ENCODE results near the gene PLXND1. TPM values are rescaled to one million over a fixed set of nuclear protein-coding genes. Genes with fewer than 3 reads are reported as not detected.
"Not testable (repeated sequence)": the region's sequence is repeated elsewhere in the genome, so short reads cannot be mapped to it uniquely, and the experiment has no call there.

PLXND1 gene
- total RNA-seq, 1 experiment from 2014 or later = 26.3 TPM

- Histone ChIP-seq H3K36me3 (ENCODE audit: control insufficient read depth, insufficient read depth, low read length) (no peaks in the 10 kb centered on the region), H3K9me3 (no peaks in the 10 kb centered on the region), H3K4me3 (ENCODE audit: low read depth, low read length) (no peak overlapping the region), H3K4me1 (no peaks in the 10 kb centered on the region), H3K27me3 (replicated peaks; ENCODE audit: control insufficient read depth, insufficient read depth, low read length) (no peaks in the 10 kb centered on the region)
- ChIA-PET POLR2A (no interaction called here), CTCF (no interaction called here)
- no TSS peak for BruUV-seq (replicated peaks)
- no peak for DNase-seq
- Mint-ChIP-seq H3K4me1 (ENCODE audit: low read depth, unreplicated experiment) (peaks cover 6% of the 10 kb centered on the region), H3K27me3 (ENCODE audit: insufficient read depth, unreplicated experiment) (no peaks in the 10 kb centered on the region), H3K9me3 (ENCODE audit: unreplicated experiment) (no peaks in the 10 kb centered on the region), H3K4me3 (ENCODE audit: unreplicated experiment) (no peak overlapping the region), H3K36me3 (ENCODE audit: insufficient read depth, unreplicated experiment) (no peaks in the 10 kb centered on the region), H3K27ac (ENCODE audit: unreplicated experiment) (no peak overlapping the region)
- no peak for TF ChIP-seq CTCF (IDR thresholded peaks at IDR 0.05; ENCODE audit: insufficient read depth in 1 of 2, low read depth in 1 of 2, low read length in 1 of 2, severe bottlenecking in 1 of 2, unreplicated experiment in 1 of 2)
- intact Hi-C loops (cut with micrococcal nuclease; ENCODE audit: unreplicated experiment) = no loop called here
Measured at GRCh38 chr3:129547241-129547640, 59.2 kb downstream of the PLXND1 start.

GRCh38 chr3:129545951-129546350 lies 60.5 kb downstream of the PLXND1 start:
- H3K27me3 Mint-ChIP-seq (ENCODE audit: insufficient read depth, unreplicated experiment); H3K27ac Mint-ChIP-seq (ENCODE audit: unreplicated experiment); intact Hi-C loops (cut with micrococcal nuclease; ENCODE audit: unreplicated experiment); H3K4me3 Mint-ChIP-seq (ENCODE audit: unreplicated experiment); BruUV-seq (replicated peaks); DNase-seq; H3K27me3 ChIP-seq (replicated peaks; ENCODE audit: control insufficient read depth, insufficient read depth, low read length); H3K4me1 ChIP-seq; H3K9me3 Mint-ChIP-seq (ENCODE audit: unreplicated experiment); CTCF ChIA-PET; H3K4me3 ChIP-seq (ENCODE audit: low read depth, low read length); H3K36me3 ChIP-seq (ENCODE audit: control insufficient read depth, insufficient read depth, low read length); H3K36me3 Mint-ChIP-seq (ENCODE audit: insufficient read depth, unreplicated experiment); H3K9me3 ChIP-seq; H3K4me1 Mint-ChIP-seq (ENCODE audit: low read depth, unreplicated experiment): not testable (repeated sequence)
- POLR2A ChIA-PET = interaction anchor here (0.6 kb wide), 1 partner anchor 67 kb away, joined by 19 read pairs; no protein-coding TSS in a partner anchor

- peaks cover 6% of the 10 kb centered on the region for H3K4me1 Mint-ChIP-seq (ENCODE audit: low read depth, unreplicated experiment)
- no peak for TF ChIP-seq CTCF (IDR thresholded peaks at IDR 0.05; ENCODE audit: insufficient read depth in 1 of 2, low read depth in 1 of 2, low read length in 1 of 2, severe bottlenecking in 1 of 2, unreplicated experiment in 1 of 2)
- Histone ChIP-seq H3K4me1 (no peaks in the 10 kb centered on the region), H3K4me3 (ENCODE audit: low read depth, low read length) (no peak overlapping the region), H3K9me3 (no peaks in the 10 kb centered on the region), H3K36me3 (ENCODE audit: control insufficient read depth, insufficient read depth, low read length) (no peaks in the 10 kb centered on the region), H3K27me3 (replicated peaks; ENCODE audit: control insufficient read depth, insufficient read depth, low read length) (no peaks in the 10 kb centered on the region)
- H3K4me3 Mint-ChIP-seq (ENCODE audit: unreplicated experiment) = no peak overlapping the region
- no peaks in the 10 kb centered on the region for H3K9me3 Mint-ChIP-seq (ENCODE audit: unreplicated experiment)
- no TSS peak for BruUV-seq (replicated peaks)
- POLR2A ChIA-PET = no interaction called here
- no peaks in the 10 kb centered on the region for H3K36me3 Mint-ChIP-seq (ENCODE audit: insufficient read depth, unreplicated experiment)
- intact Hi-C loops (cut with micrococcal nuclease; ENCODE audit: unreplicated experiment) = loop anchor here (5.0 kb wide), 1 partner anchor 52 kb away; no protein-coding TSS in a partner anchor
- CTCF ChIA-PET = no interaction called here
- H3K27ac Mint-ChIP-seq (ENCODE audit: unreplicated experiment) = no peak overlapping the region
- no peaks in the 10 kb centered on the region for H3K27me3 Mint-ChIP-seq (ENCODE audit: insufficient read depth, unreplicated experiment)
- DNase-seq = no peak
Measured at GRCh38 chr3:129543999-129544398, 62.5 kb downstream of the PLXND1 start.

Measured in Caco-2 (cell line).